ENCODE measurements around the gene RBM39.
"Not testable (repeated sequence)": the region's sequence is repeated elsewhere in the genome, so short reads cannot be mapped to it uniquely, and the experiment has no call there.

Gene RBM39

GRCh38 chr20:35741892-35742740 is at the start of gene RBM39:
RBM39 (minus strand) TSS chr20:35742260; CDS start chr20:35740874, 1,386 bp downstream.
- peak; percentile 100 for DNase-seq (ENCODE audit: low spot score)
- no peak; the same call in 1 of the 2 replicates for TF ChIP-seq CTCF (conservative IDR thresholded peaks at IDR 0.05; ENCODE audit: low read depth)
- ChIA-PET POLR2A (ENCODE audit: low non-redundant PET) (interaction anchor here (0.5 to 2.4 kb wide), 25 partner anchors 9 to 874 kb away, joined by 3 to 29 read pairs (median 4); partner anchors contain the start of genes PHF20 and SCAND1), CTCF (interaction anchor here (0.5 to 0.8 kb wide), 4 partner anchors 55 to 212 kb away, joined by 4 to 5 read pairs (median 4); partner anchors contain the start of gene SCAND1)
- H3K27ac ChIP-seq: peak within 1 kb of the TSS; percentile 96

- ChIA-PET POLR2A (ENCODE audit: low non-redundant PET) (no interaction called here), CTCF (no interaction called here)
- H3K27ac ChIP-seq: peak overlapping the region; percentile 29; the same call in 1 of the 2 replicates
- no peak for TF ChIP-seq CTCF (conservative IDR thresholded peaks at IDR 0.05; ENCODE audit: low read depth)
- no peak for DNase-seq (ENCODE audit: low spot score)
Measured at GRCh38 chr20:35791821-35792220, 49.8 kb upstream of the RBM39 start.

GRCh38 chr20:35791097-35791496 is 49.0 kb upstream of the RBM39 start:
- DNase-seq (ENCODE audit: low spot score): no peak
- ChIA-PET CTCF (no interaction called here), POLR2A (ENCODE audit: low non-redundant PET) (no interaction called here)
- H3K27ac ChIP-seq: peak overlapping the region; percentile 16; the same call in 1 of the 2 replicates
- TF ChIP-seq CTCF (conservative IDR thresholded peaks at IDR 0.05; ENCODE audit: low read depth): no peak

GRCh38 chr20:35788796-35789195 is 46.7 kb upstream of the RBM39 start:
- no peak for TF ChIP-seq CTCF (conservative IDR thresholded peaks at IDR 0.05; ENCODE audit: low read depth)
- ChIA-PET CTCF (interaction anchor here (0.5 to 0.7 kb wide), 2 partner anchors 9 to 92 kb away, joined by 3 to 4 read pairs; no protein-coding TSS in a partner anchor), POLR2A (ENCODE audit: low non-redundant PET) (interaction anchor here (0.6 kb wide), 1 partner anchor 12 kb away, joined by 3 read pairs; no protein-coding TSS in a partner anchor)
- DNase-seq (ENCODE audit: low spot score): no peak
- H3K27ac ChIP-seq: peak overlapping the region; percentile 16

GRCh38 chr20:35785541-35785940 is 43.5 kb upstream of the RBM39 start:
- POLR2A ChIA-PET (ENCODE audit: low non-redundant PET): not testable (repeated sequence)

GRCh38 chr20:35783811-35784210 is 41.8 kb upstream of the RBM39 start:
- POLR2A ChIA-PET (ENCODE audit: low non-redundant PET); CTCF ChIA-PET; DNase-seq (ENCODE audit: low spot score): not testable (repeated sequence)
- H3K27ac ChIP-seq: 0 out of 2 replicates have a peak overlapping the region, but pooled peaks have one; percentile 1

More at GRCh38 chr20:35785541-35785940, 43.5 kb upstream of the RBM39 start:
- not testable (repeated sequence) for H3K27ac ChIP-seq; DNase-seq (ENCODE audit: low spot score)
- CTCF ChIA-PET: interaction anchor here (0.8 kb wide), 1 partner anchor 37 kb away, joined by 5 read pairs; no protein-coding TSS in a partner anchor

GRCh38 chr20:35776513-35777101 is 34.5 kb upstream of the RBM39 start:
- TF ChIP-seq CTCF (conservative IDR thresholded peaks at IDR 0.05; ENCODE audit: low read depth): no peak
- CTCF ChIA-PET: interaction anchor here (0.6 to 1.2 kb wide), 2 partner anchors 47 to 107 kb away, joined by 3 to 5 read pairs; no protein-coding TSS in a partner anchor
- H3K27ac ChIP-seq: no peak overlapping the region; the same call in 1 of the 2 replicates
- no peak for DNase-seq (ENCODE audit: low spot score)
- POLR2A ChIA-PET (ENCODE audit: low non-redundant PET): interaction anchor here (0.7 to 2.1 kb wide), 2 partner anchors 12 to 34 kb away, joined by 3 to 7 read pairs; partner anchors contain the start of gene RBM39

Data from RWPE1 (cell line).